Measurements from ENCODE around the gene ADGRD1.
"Not testable (repeated sequence)": the region's sequence is repeated elsewhere in the genome, so short reads cannot be mapped to it uniquely, and the experiment has no call there.

ADGRD1 gene

GRCh38 chr12:131116468-131117117 lies 162.9 kb downstream of the ADGRD1 start:
- H3K36me3 Mint-ChIP-seq (ENCODE audit: low read depth): no peaks in the 10 kb centered on the region
- H3K4me3 Mint-ChIP-seq: no peak overlapping the region
- H3K4me1 Mint-ChIP-seq: peaks cover 58% of the 10 kb centered on the region
- no peaks in the 10 kb centered on the region for H3K9me3 Mint-ChIP-seq
- H3K27me3 Mint-ChIP-seq (ENCODE audit: low read depth, poor library complexity): peaks cover 25% of the 10 kb centered on the region
- H3K27ac Mint-ChIP-seq: no peak overlapping the region
- TF ChIP-seq CTCF (IDR thresholded peaks at IDR 0.05): peak; percentile 70
- DNase-seq: peak; percentile 54

- Mint-ChIP-seq H3K27me3 (ENCODE audit: low read depth, poor library complexity) (peaks cover 26% of the 10 kb centered on the region), H3K9me3 (no peaks in the 10 kb centered on the region), H3K36me3 (ENCODE audit: low read depth) (no peaks in the 10 kb centered on the region), H3K4me3 (no peak overlapping the region), H3K27ac (no peak overlapping the region), H3K4me1 (peaks cover 48% of the 10 kb centered on the region)
- no peak for TF ChIP-seq CTCF (IDR thresholded peaks at IDR 0.05)
- DNase-seq: no peak
Observed at GRCh38 chr12:131117438-131118245, 163.9 kb downstream of the ADGRD1 start.

- no peak for DNase-seq
- H3K4me3 Mint-ChIP-seq: no peak overlapping the region
- TF ChIP-seq CTCF (IDR thresholded peaks at IDR 0.05): no peak
- no peaks in the 10 kb centered on the region for H3K36me3 Mint-ChIP-seq (ENCODE audit: low read depth)
- H3K27ac Mint-ChIP-seq: no peak overlapping the region
- no peaks in the 10 kb centered on the region for H3K9me3 Mint-ChIP-seq
- peaks cover 26% of the 10 kb centered on the region for H3K27me3 Mint-ChIP-seq (ENCODE audit: low read depth, poor library complexity)
- peaks cover 42% of the 10 kb centered on the region for H3K4me1 Mint-ChIP-seq
Observed at GRCh38 chr12:131118371-131118770, 164.7 kb downstream of the ADGRD1 start.

GRCh38 chr12:131119345-131119744 lies 165.6 kb downstream of the ADGRD1 start:
- DNase-seq, H3K9me3 Mint-ChIP-seq: not testable (repeated sequence)
- H3K4me1 Mint-ChIP-seq: peaks cover 32% of the 10 kb centered on the region

GRCh38 chr12:131119936-131120335 lies 166.2 kb downstream of the ADGRD1 start:
- no peak overlapping the region for H3K27ac Mint-ChIP-seq
- peaks cover 26% of the 10 kb centered on the region for H3K4me1 Mint-ChIP-seq
- H3K4me3 Mint-ChIP-seq: no peak overlapping the region
- H3K27me3 Mint-ChIP-seq (ENCODE audit: low read depth, poor library complexity): peaks cover 27% of the 10 kb centered on the region
- no peaks in the 10 kb centered on the region for H3K9me3 Mint-ChIP-seq
- TF ChIP-seq CTCF (IDR thresholded peaks at IDR 0.05): no peak
- no peaks in the 10 kb centered on the region for H3K36me3 Mint-ChIP-seq (ENCODE audit: low read depth)
- no peak for DNase-seq

More at GRCh38 chr12:131119345-131119744, 165.6 kb downstream of the ADGRD1 start:
- H3K27me3 Mint-ChIP-seq (ENCODE audit: low read depth, poor library complexity): peaks cover 26% of the 10 kb centered on the region
- not testable (repeated sequence) for H3K36me3 Mint-ChIP-seq (ENCODE audit: low read depth); H3K4me3 Mint-ChIP-seq; H3K27ac Mint-ChIP-seq

- H3K4me3 Mint-ChIP-seq: no peak overlapping the region
- H3K9me3 Mint-ChIP-seq: no peaks in the 10 kb centered on the region
- no peak overlapping the region for H3K27ac Mint-ChIP-seq
Observed at GRCh38 chr12:131120831-131121271, 167.1 kb downstream of the ADGRD1 start.

More at GRCh38 chr12:131120831-131121271, 167.1 kb downstream of the ADGRD1 start:
- TF ChIP-seq CTCF (IDR thresholded peaks at IDR 0.05): no peak
- no peak for DNase-seq
- H3K4me1 Mint-ChIP-seq: peaks cover 17% of the 10 kb centered on the region
- H3K27me3 Mint-ChIP-seq (ENCODE audit: low read depth, poor library complexity): peaks cover 31% of the 10 kb centered on the region
- no peaks in the 10 kb centered on the region for H3K36me3 Mint-ChIP-seq (ENCODE audit: low read depth)

Data from nephron progenitor cell (in vitro differentiated cells).